H1 (cell line): ENCODE results near the gene TMTC2. TPM values are rescaled to one million over a fixed set of nuclear protein-coding genes. Genes with fewer than 3 reads are reported as not detected.

Source experiments
- CTCF ChIA-PET: fragments of 300-600 bp; sonication (Branson Sonifier 250); formaldehyde crosslinking; loops from one replicate; lab custom pipeline; 2021; ENCODE audit not compliant: partially characterized antibody; lab: Charles Lee
- POLR2A ChIA-PET: fragments of 300-600 bp; sonication (Branson Sonifier 250); formaldehyde crosslinking; loops from one replicate; lab custom pipeline; 2021; ENCODE audit warnings: inconsistent platforms; ENCODE audit not compliant: partially characterized antibody; lab: Charles Lee
- DNase-seq, 2 experiments: peaks; one replicate each; pipeline versions ENCODE4 v3.0.0 to v3.0.0-alpha.2; 2010 to 2022; ENCODE audit warnings: low spot score in 2 of 2, low read depth in 1 of 2, mixed read lengths in 1 of 2
- FAIRE-seq: peaks from 2 replicates; lab custom pipeline; 2011; peaks lifted over from hg19 to GRCh38; lab: Jason Lieb, UNC
- H2AFZ ChIP-seq: 2 replicates; pipeline ENCODE4 v1.8.1; 2012; ENCODE audit warnings: low read length, inconsistent platforms
- H2AK5ac ChIP-seq: 2 replicates; pipeline ENCODE4 v1.6.1; 2013; ENCODE audit warnings: low read depth, low read length
- H2BK120ac ChIP-seq: replicated peaks from 2 replicates; pipeline ENCODE3; 2013; ENCODE audit warnings: low read depth, low read length, inconsistent platforms
- H2BK12ac ChIP-seq: 2 replicates; pipeline ENCODE4 v1.6.1; 2013; ENCODE audit warnings: low read depth, low read length
- H2BK15ac ChIP-seq: 2 replicates; pipeline ENCODE4 v1.6.1; 2013; ENCODE audit warnings: low read length
- H2BK20ac ChIP-seq: 2 replicates; pipeline ENCODE4 v1.6.1; 2013; ENCODE audit warnings: low read length
- H2BK5ac ChIP-seq: 2 replicates; pipeline ENCODE4 v1.6.1; 2013; ENCODE audit warnings: low read depth, low read length
- H3K14ac ChIP-seq: 2 replicates; pipeline ENCODE4 v1.6.1; 2013; ENCODE audit warnings: inconsistent platforms; ENCODE audit not compliant: insufficient read length
- H3K18ac ChIP-seq: 2 replicates; pipeline ENCODE4 v1.6.1; 2013; ENCODE audit warnings: low read length; ENCODE audit errors: extremely low read depth
- H3K23ac ChIP-seq: 2 replicates; pipeline ENCODE4 v1.6.1; 2013; ENCODE audit warnings: inconsistent platforms; ENCODE audit not compliant: insufficient read length
- H3K23me2 ChIP-seq: 2 replicates; pipeline ENCODE4 v1.6.1; 2013; ENCODE audit warnings: low read depth, low read length
- H3K27ac ChIP-seq: 2 replicates; pipeline ENCODE4 v1.6.1; 2011; ENCODE audit warnings: low read depth, low read length, inconsistent platforms
- H3K27me3 ChIP-seq, 4 experiments: replicated peaks in 1 of 4; 1 replicate in 1 of 4; 2 replicates in 3 of 4; pipeline versions ENCODE4 v1.6.1 to v1.8.1; 2011 to 2013; ENCODE audit warnings: low read length in 3 of 4, mild to moderate bottlenecking in 3 of 4, inconsistent platforms in 2 of 4, mixed read lengths in 2 of 4, moderate library complexity in 1 of 4; ENCODE audit not compliant: control insufficient read depth in 3 of 4, insufficient read depth in 3 of 4; ENCODE audit errors: extremely low read depth in 1 of 4
- H3K36me3 ChIP-seq, 4 experiments: 2 replicates each; pipeline versions ENCODE4 v1.6.1 to v1.8.1; 2011 to 2013; ENCODE audit warnings: mild to moderate bottlenecking in 4 of 4, low read length in 3 of 4, moderate library complexity in 2 of 4, control low read depth in 1 of 4, inconsistent platforms in 1 of 4; ENCODE audit not compliant: insufficient read depth in 4 of 4, control insufficient read depth in 2 of 4
- H3K4ac ChIP-seq: replicated peaks from 2 replicates; pipeline ENCODE3; 2013; ENCODE audit warnings: low read length, low read depth, mixed read lengths, inconsistent platforms; ENCODE audit not compliant: insufficient read length
- H3K4me1 ChIP-seq, 4 experiments: replicated peaks in 1 of 4; 1 replicate in 1 of 4; 2 replicates in 3 of 4; pipeline versions ENCODE4 v1.6.1 to v1.8.1; 2011 to 2013; ENCODE audit warnings: low read length in 3 of 4, inconsistent platforms in 2 of 4, mixed read lengths in 1 of 4; ENCODE audit not compliant: insufficient read depth in 4 of 4, control insufficient read depth in 3 of 4
- H3K4me2 ChIP-seq, 2 experiments: 2 replicates each; pipeline versions ENCODE4 v1.6.1 to v1.8.1; 2011 to 2013; ENCODE audit warnings: low read depth in 2 of 2, low read length in 2 of 2, control low read depth in 1 of 2, inconsistent platforms in 1 of 2, mild to moderate bottlenecking in 1 of 2; ENCODE audit not compliant: insufficient read depth in 1 of 2
- H3K4me3 ChIP-seq, 4 experiments: fragments of 200-600, 300-600 bp in 1 of 4; sonication (generic), shearing (Covaris generic), sonication (Bioruptor Twin) in 1 of 4; 2 replicates each; pipeline versions ENCODE4 v1.5.1 to v1.8.1; 2011 to 2016; ENCODE audit warnings: low read length in 4 of 4, low read depth in 3 of 4, control low read depth in 2 of 4, inconsistent platforms in 2 of 4, mild to moderate bottlenecking in 2 of 4, mixed read lengths in 1 of 4, moderate library complexity in 1 of 4; ENCODE audit not compliant: insufficient read depth in 2 of 4; ENCODE audit errors: extremely low read depth in 1 of 4
- H3K56ac ChIP-seq: replicated peaks from 2 replicates; pipeline ENCODE3; 2013; ENCODE audit warnings: low read depth, mild to moderate bottlenecking, mixed read lengths, low read length, inconsistent platforms; ENCODE audit not compliant: insufficient read length
- H3K79me1 ChIP-seq: 2 replicates; pipeline ENCODE4 v1.6.1; 2013; ENCODE audit warnings: low read depth, low read length, control low read depth
- H3K79me2 ChIP-seq, 2 experiments: 2 replicates each; pipeline versions ENCODE4 v1.6.1 to v1.8.1; 2012 to 2013; ENCODE audit warnings: low read length in 2 of 2, mild to moderate bottlenecking in 2 of 2, inconsistent platforms in 1 of 2; ENCODE audit not compliant: insufficient read depth in 2 of 2, control insufficient read depth in 1 of 2
- H3K9ac ChIP-seq, 4 experiments: replicated peaks in 1 of 4; 1 replicate in 1 of 4; 2 replicates in 3 of 4; pipeline versions ENCODE4 v1.6.1 to v1.8.1; 2011 to 2013; ENCODE audit warnings: low read depth in 3 of 4, low read length in 3 of 4, control low read depth in 2 of 4, mild to moderate bottlenecking in 2 of 4, moderate library complexity in 2 of 4, inconsistent platforms in 1 of 4; ENCODE audit errors: extremely low read depth in 1 of 4
- H3K9me3 ChIP-seq, 2 experiments: 2 replicates each; pipeline versions ENCODE4 v1.6.1 to v1.8.1; 2012 to 2013; ENCODE audit warnings: mild to moderate bottlenecking in 2 of 2, moderate library complexity in 2 of 2, control low read depth in 1 of 2, inconsistent platforms in 1 of 2, low read depth in 1 of 2, low read length in 1 of 2, mixed read lengths in 1 of 2; ENCODE audit not compliant: insufficient read depth in 2 of 2
- H4K20me1 ChIP-seq, 2 experiments: replicated peaks in 1 of 2; 2 replicates each; pipeline versions ENCODE3 to v1.8.1; 2011 to 2013; ENCODE audit warnings: inconsistent platforms in 2 of 2, low read length in 2 of 2, mild to moderate bottlenecking in 1 of 2; ENCODE audit not compliant: insufficient read depth in 2 of 2, control insufficient read depth in 1 of 2
- H4K5ac ChIP-seq: 2 replicates; pipeline ENCODE4 v1.6.1; 2013; ENCODE audit warnings: low read length, low read depth, mixed read lengths, inconsistent platforms; ENCODE audit not compliant: insufficient read length
- H4K8ac ChIP-seq: 2 replicates; pipeline ENCODE4 v1.8.0; 2013; ENCODE audit warnings: mild to moderate bottlenecking, moderate library complexity, low read length, inconsistent platforms; ENCODE audit not compliant: insufficient read depth; ENCODE audit errors: extremely low read depth
- H4K91ac ChIP-seq: replicated peaks from 2 replicates; pipeline ENCODE3; 2013; ENCODE audit warnings: low read length, mixed read lengths, inconsistent platforms; ENCODE audit not compliant: insufficient read length
- WGBS, 2 experiments: shearing (Covaris generic) in 1 of 2; methylation state at CpG; one replicate each; pipeline versions ENCODE4 v1.1.6 to v1.1.7; 2013 to 2015; ENCODE audit warnings: low lambda C conversion rate in 2 of 2, mixed read lengths in 2 of 2, inconsistent platforms in 1 of 2, low coverage in 1 of 2, missing lambda C conversion rate in 1 of 2; ENCODE audit not compliant: insufficient replicate concordance in 2 of 2, insufficient coverage in 1 of 2, insufficient read length in 1 of 2; ENCODE audit errors: extremely low coverage in 1 of 2, missing lambda C conversion rate in 1 of 2; 5-methylcytosine and 5-hydroxymethylcytosine counted together
- polyA plus RNA-seq, 7 experiments: library from polyadenylated mRNA; depleted of rRNA in 3 of 7; stranded (reverse) in 5 of 7; unstranded in 2 of 7; fragments of >200 nt in 5 of 7; fragments of 200-250 nt in 2 of 7; gene quantifications; 1 replicate in 5 of 7; 2 replicates in 1 of 7; 4 replicates in 1 of 7; pipeline versions ENCODE4 v1.2.1 to v1.2.3, GENCODE V29; 2011 to 2013; ENCODE audit warnings: missing spikeins in 2 of 7, mixed read lengths in 2 of 7
- total RNA-seq: library from RNA; stranded (reverse); fragmentation: NEBNext Ultra II Directional; extraction: Animal tissue kit (Norgen Biotek cat#: 25700); gene quantifications from 2 replicates; pipeline ENCODE4 v1.2.1, GENCODE V29; 2021

Gene TMTC2
- total and polyA plus RNA-seq, 2 of the 8 experiments (the other 6 are each of a cell fraction or from before 2014, with no cell fraction given), result 2.3 to 3.9 TPM

GRCh38 chr12:82666830-82667229 lies 19.9 kb upstream of the TMTC2 start:
- Histone ChIP-seq H3K27me3 (no peaks in the 10 kb centered on the region), H3K4me2 (no peak overlapping the region), H2AK5ac (no peak overlapping the region), H3K56ac (no peak overlapping the region), H3K18ac (no peak overlapping the region), H4K5ac (no peak overlapping the region), H4K8ac (no peak overlapping the region), H3K23me2 (no peaks in the 10 kb centered on the region), H3K4me1 (peaks cover 0 to 8% (median 5%) of the 10 kb centered on the region in 4 experiments; a peak in 3 of 7 replicates), H3K36me3 (no peaks in the 10 kb centered on the region), H3K79me1 (no peaks in the 10 kb centered on the region), H2BK15ac (no peak overlapping the region), H2BK5ac (no peak overlapping the region), H3K27ac (no peak overlapping the region), H3K79me2 (no peaks in the 10 kb centered on the region), H3K4ac (no peak overlapping the region), H2BK12ac (no peak overlapping the region), H3K14ac (no peak overlapping the region), H3K9me3 (no peaks in the 10 kb centered on the region), H3K4me3 (no peak overlapping the region), H2BK120ac (no peak overlapping the region), H4K91ac (no peak overlapping the region), H2BK20ac (no peak overlapping the region), H3K9ac (no peak overlapping the region), H4K20me1 (no peaks in the 10 kb centered on the region), H2AFZ (no peak overlapping the region), H3K23ac (no peak overlapping the region)
- ChIA-PET CTCF (no interaction called here), POLR2A (no interaction called here)
- no peak for DNase-seq
- FAIRE-seq, result no peak
- 79% methylated on average over 1 of the region's 1 CpG; no CpG with 5 or more reads in 1 of the 2 experiments for WGBS, 2 experiments
